ENCODE measurements around the gene CMYA5.
"Not testable (repeated sequence)": the region's sequence is repeated elsewhere in the genome, so short reads cannot be mapped to it uniquely, and the experiment has no call there.

Gene CMYA5

GRCh38 chr5:79672392-79672791 lies 17.2 kb upstream of the CMYA5 start:
- no peak for TF ChIP-seq CTCF (conservative IDR thresholded peaks at IDR 0.05; ENCODE audit: low read depth, low read length)
- H3K4me3 ChIP-seq (ENCODE audit: low read length): no peak overlapping the region
- no peak for DNase-seq (ENCODE audit: low read depth)

DNA sequence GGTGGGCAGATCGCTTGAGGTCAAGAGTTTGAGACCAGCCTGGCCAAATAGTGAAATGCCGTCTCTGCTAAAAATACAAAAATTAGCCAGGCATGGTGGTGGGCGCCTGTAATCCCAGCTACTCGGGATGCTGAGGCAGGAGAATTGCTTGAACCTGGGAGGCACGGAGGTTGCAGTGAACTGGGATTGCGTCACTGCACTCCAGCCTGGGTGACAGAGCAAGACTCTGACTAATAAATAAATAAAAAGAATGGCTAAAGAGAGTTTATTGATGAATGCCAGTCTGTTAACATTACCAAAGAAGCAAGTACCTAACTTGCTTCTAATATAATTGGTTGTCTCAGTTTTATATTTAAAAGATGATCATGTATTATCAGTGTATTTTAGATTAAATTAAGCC lies 13.3 kb upstream of the CMYA5 start:
- not testable (repeated sequence) for DNase-seq (ENCODE audit: low read depth); H3K4me3 ChIP-seq (ENCODE audit: low read length)

DNA sequence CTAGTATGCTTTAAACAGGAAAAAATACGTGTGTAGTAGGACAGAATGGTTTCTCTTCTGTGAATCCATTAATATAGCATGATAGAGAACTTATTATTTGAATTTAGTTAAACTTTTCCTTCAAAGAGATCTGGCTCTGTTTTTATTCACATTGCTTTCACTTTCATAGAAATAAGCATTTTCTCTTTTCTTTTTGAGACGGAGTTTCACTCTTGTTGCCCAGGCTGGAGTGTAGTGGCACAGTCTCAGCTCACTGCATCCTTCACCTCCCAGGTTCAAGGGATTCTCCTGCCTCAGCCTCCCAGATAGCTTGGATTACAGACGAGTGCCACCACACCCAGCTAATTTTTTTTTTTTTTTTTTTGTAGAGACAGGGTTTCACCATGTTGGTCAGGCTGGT lies 7.5 kb upstream of the CMYA5 start:
- DNase-seq (ENCODE audit: low read depth): not testable (repeated sequence)

GRCh38 chr5:79684782-79685181 lies 4.9 kb upstream of the CMYA5 start:
- H3K4me3 ChIP-seq (ENCODE audit: low read length): no peak overlapping the region
- no peak for DNase-seq (ENCODE audit: low read depth)
- TF ChIP-seq CTCF (conservative IDR thresholded peaks at IDR 0.05; ENCODE audit: low read depth, low read length): no peak

More for the DNA sequence above, 7.5 kb upstream of the CMYA5 start:
- H3K4me3 ChIP-seq (ENCODE audit: low read length): not testable (repeated sequence)

- DNase-seq (ENCODE audit: low read depth): no peak
- no peak for TF ChIP-seq CTCF (conservative IDR thresholded peaks at IDR 0.05; ENCODE audit: low read depth, low read length)
- no peak overlapping the region for H3K4me3 ChIP-seq (ENCODE audit: low read length)
Observed at GRCh38 chr5:79685627-79686026, 4.0 kb upstream of the CMYA5 start.

DNA sequence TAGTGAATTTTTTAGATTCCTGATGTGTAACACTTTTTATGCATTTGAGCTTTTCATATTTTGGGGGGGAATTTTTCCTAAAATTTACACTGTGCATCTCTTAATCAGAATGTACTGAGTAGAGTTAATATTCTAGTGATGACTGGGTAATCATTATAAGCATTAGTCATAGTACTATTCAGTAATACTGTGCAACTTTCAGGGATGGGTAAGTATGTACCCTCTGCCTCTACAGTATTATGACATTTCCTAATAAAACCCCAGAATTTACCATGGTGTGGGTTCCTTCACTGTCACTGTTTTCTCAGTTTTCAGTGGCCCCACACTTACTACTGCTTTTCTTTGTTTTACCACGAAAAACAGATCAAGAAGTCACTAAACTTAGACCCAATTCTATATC lies 2.8 kb upstream of the CMYA5 start:
- TF ChIP-seq CTCF (conservative IDR thresholded peaks at IDR 0.05; ENCODE audit: low read depth, low read length): no peak
- H3K4me3 ChIP-seq (ENCODE audit: low read length): no peak overlapping the region
- DNase-seq (ENCODE audit: low read depth): no peak

DNA sequence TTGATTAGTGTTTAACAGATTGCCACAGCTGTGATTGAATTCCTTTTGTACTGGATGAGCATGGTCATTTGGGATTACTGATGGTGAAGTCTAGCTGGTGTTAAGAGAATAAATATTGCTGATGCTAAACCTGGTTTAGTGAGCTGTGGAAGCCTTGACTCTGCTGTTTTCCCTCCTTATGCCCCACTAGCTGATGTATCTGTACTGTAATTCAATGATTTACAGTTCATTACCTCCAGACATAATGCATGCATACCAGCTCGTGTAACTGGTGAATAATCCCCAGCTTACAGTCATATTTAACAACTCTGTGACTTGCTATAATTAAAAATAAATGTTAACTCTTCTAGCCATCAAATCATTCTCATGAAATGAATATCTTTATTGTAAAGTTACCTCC lies 1.7 kb upstream of the CMYA5 start:
- no peak for TF ChIP-seq CTCF (conservative IDR thresholded peaks at IDR 0.05; ENCODE audit: low read depth, low read length)
- no peak overlapping the region for H3K4me3 ChIP-seq (ENCODE audit: low read length)
- peak; percentile 47 for DNase-seq (ENCODE audit: low read depth)

- no peak for DNase-seq (ENCODE audit: low read depth)
- TF ChIP-seq CTCF (conservative IDR thresholded peaks at IDR 0.05; ENCODE audit: low read depth, low read length): no peak
- H3K4me3 ChIP-seq (ENCODE audit: low read length): no peak overlapping the region
Observed at GRCh38 chr5:79691007-79691406, 1.4 kb downstream of the CMYA5 start.

Measured in retinal pigment epithelial cell (primary cell).